Measurements from ENCODE around the gene RERE.

The RERE gene

GRCh38 chr1:8817412-8818324 lies at the start of gene RERE:
Gene RERE (minus strand): TSS chr1:8817640.
- peak; percentile 90 for DNase-seq

GRCh38 chr1:8866792-8867415 lies 49.5 kb upstream of the RERE start:
- DNase-seq: no peak

GRCh38 chr1:8866173-8866791 lies 48.8 kb upstream of the RERE start:
- DNase-seq: no peak

GRCh38 chr1:8864713-8865344 lies 47.4 kb upstream of the RERE start:
- DNase-seq: no peak

- DNase-seq: no peak
Measured at GRCh38 chr1:8863794-8864233, 46.4 kb upstream of the RERE start.

- no peak for DNase-seq
Measured at GRCh38 chr1:8863138-8863537, 45.7 kb upstream of the RERE start.

- DNase-seq: peak; percentile 19
Measured at GRCh38 chr1:8862528-8862927, 45.1 kb upstream of the RERE start.

GRCh38 chr1:8860738-8861516 lies 43.5 kb upstream of the RERE start:
- DNase-seq: no peak

- no peak for DNase-seq
Measured at GRCh38 chr1:8858888-8859706, 41.7 kb upstream of the RERE start.

- DNase-seq: peak; percentile 73
Measured at GRCh38 chr1:8858112-8858668, 40.8 kb upstream of the RERE start.

- DNase-seq: no peak
Measured at GRCh38 chr1:8856689-8857412, 39.4 kb upstream of the RERE start.

GRCh38 chr1:8854240-8854639 lies 36.8 kb upstream of the RERE start:
- no peak for DNase-seq

- no peak for DNase-seq
Measured at GRCh38 chr1:8851060-8851459, 33.6 kb upstream of the RERE start.

GRCh38 chr1:8848663-8849386 lies 31.4 kb upstream of the RERE start:
- DNase-seq: peak; percentile 64

- no peak for DNase-seq
Measured at GRCh38 chr1:8847990-8848389, 30.6 kb upstream of the RERE start.

- DNase-seq: no peak
Measured at GRCh38 chr1:8846263-8846662, 28.8 kb upstream of the RERE start.

- DNase-seq: no peak
Measured at GRCh38 chr1:8845104-8846097, 28.0 kb upstream of the RERE start.

- no peak for DNase-seq
Measured at GRCh38 chr1:8844501-8845006, 27.1 kb upstream of the RERE start.
